Esophagus squamous epithelium (tissue), 5 donors: Measurements from ENCODE around the gene TMEM184C. TPM values are rescaled to one million over a fixed set of nuclear protein-coding genes. Genes with fewer than 3 reads are reported as not detected.
A peak's percentile ranks its signal among the peaks of the same experiment; 100 is the strongest.

Source experiments
- DNase-seq: peaks from one replicate; lab custom pipeline; 2025; lab: John Stamatoyannopoulos, UW
- H3K27ac ChIP-seq, 4 donors: fragments of 200-600 bp; sonication (generic); one replicate each; pipeline ENCODE4 v1.5.1; 2016 to 2019; ENCODE audit warnings: mild to moderate bottlenecking in 1 of 4
- H3K27me3 ChIP-seq, 4 donors: fragments of 200-600 bp; sonication (generic); 1 replicate in 3 of 4; 2 replicates in 1 of 4; pipeline versions ENCODE4 v1.5.1 to v1.6.0; 2017 to 2021; ENCODE audit warnings: antibody characterized with exemption in 1 of 4
- H3K36me3 ChIP-seq, 3 donors: fragments of 200-600 bp; sonication (generic); one replicate each; pipeline ENCODE4 v1.5.1; 2016 to 2019
- H3K4me1 ChIP-seq, 3 donors: fragments of 200-600 bp; sonication (generic); one replicate each; pipeline ENCODE4 v1.5.1; 2017 to 2019
- H3K4me3 ChIP-seq, 4 donors: fragments of 200-600 bp; sonication (generic); 1 replicate in 3 of 4; 2 replicates in 1 of 4; pipeline ENCODE4 v1.5.1; 2016 to 2019; ENCODE audit warnings: mild to moderate bottlenecking in 2 of 4, moderate library complexity in 1 of 4
- H3K9me3 ChIP-seq, 3 donors: fragments of 200-600 bp; sonication (generic); one replicate each; pipeline ENCODE4 v1.5.1; 2016 to 2019
- POLR2A ChIP-seq, 4 donors: fragments of 450-650 bp; IDR thresholded peaks; one replicate each; pipeline ENCODE4 v1.6.1; 2017; ENCODE audit warnings: antibody characterized with exemption in 4 of 4, mild to moderate bottlenecking in 4 of 4, moderate library complexity in 3 of 4
- WGBS, 2 donors: methylation state at CpG; one replicate each; pipeline ENCODE4 v1.1.5; 2018; 5-methylcytosine and 5-hydroxymethylcytosine counted together
- intact Hi-C: fragments of 100-400 bp; cut with DNase I; formaldehyde crosslinking; loops from one replicate; pipeline ENCODE4 v1.15.0; 2022
- total RNA-seq, 4 donors: library from RNA; depleted of rRNA; stranded (reverse); fragments of >200 nt; gene quantifications; one replicate each; pipeline ENCODE4 v1.1.0, GENCODE V29; 2016
- TF ChIP-seq, protein P1 (sequence below), 6 experiments: fragments of 450-650 bp in 4 of 6; fragments of 200-600 bp in 2 of 6; sonication (generic) in 2 of 6; IDR thresholded peaks; one replicate each; pipeline ENCODE4 v1.5.1; 2016 to 2019; ENCODE audit warnings: antibody characterized with exemption in 6 of 6, mild to moderate bottlenecking in 4 of 6, moderate library complexity in 4 of 6
- donor health status: DM: yes; HTN: yes; CAD: no.

Gene TMEM184C
- total RNA-seq, 4 donors from 2014 or later: 16.0 to 29.0 (median 21.6) TPM

DNA sequence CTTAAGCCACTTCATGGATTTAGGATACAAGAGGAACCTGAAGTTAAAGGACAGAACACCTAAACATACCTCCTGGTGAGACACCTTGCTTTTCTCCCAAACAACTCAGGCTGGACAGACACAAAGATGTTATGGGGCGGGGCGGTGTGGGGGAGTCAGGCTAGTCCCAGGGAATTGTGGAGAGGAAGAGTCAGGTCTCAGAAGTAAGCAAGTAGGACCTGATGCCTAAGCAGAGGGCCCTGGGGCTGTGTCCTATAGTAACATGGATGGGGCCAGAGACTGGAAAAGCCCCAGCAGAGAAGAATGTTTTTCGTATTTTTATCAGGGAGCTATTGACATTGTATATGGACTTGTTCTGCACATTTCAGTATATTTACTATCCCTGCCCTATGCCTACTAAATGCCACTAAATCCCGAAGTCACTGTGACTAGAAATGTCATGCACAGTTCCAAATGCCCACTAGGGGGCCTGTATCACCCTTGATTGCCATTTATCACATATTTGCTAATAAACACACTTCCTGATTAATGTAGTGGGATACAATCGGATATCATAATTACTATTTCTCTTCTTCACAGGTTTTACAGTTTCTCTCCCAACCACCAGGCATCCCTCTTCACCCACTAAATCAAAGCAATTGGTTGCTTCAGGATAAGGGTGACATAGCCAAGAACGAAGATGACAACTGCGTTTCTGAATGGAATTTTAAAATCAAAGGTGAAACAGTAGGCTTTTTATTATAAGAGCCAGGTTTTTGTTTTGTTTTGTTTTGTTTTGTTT, 90.9 kb downstream of the TMEM184C start:
- intact Hi-C loops: loop anchor here (5.0 kb wide), 1 partner anchor 159 kb away; no protein-coding TSS in a partner anchor

DNA sequence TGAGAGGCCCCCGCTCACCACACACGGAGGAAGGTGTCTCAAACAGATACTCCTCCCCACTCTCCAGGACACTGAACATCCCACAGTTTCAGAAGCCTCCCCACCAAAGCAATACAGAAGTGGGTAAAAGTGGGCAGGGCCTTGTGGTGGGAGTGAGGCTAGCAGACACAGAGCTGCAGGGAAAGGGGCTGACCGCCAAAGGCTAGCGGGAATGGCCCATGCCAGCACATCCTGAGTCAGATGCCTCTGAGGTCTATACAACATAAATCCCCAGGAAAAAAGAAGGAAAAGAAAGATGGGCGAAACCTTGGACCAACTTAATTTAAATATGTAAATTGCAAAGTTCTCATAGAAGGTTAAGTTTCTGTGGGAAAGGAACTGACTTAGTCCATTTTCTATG, 92.8 kb downstream of the TMEM184C start:
- no peak for TF ChIP-seq POLR2A (IDR thresholded peaks at IDR 0.05)
- TF ChIP-seq, protein P1, sequence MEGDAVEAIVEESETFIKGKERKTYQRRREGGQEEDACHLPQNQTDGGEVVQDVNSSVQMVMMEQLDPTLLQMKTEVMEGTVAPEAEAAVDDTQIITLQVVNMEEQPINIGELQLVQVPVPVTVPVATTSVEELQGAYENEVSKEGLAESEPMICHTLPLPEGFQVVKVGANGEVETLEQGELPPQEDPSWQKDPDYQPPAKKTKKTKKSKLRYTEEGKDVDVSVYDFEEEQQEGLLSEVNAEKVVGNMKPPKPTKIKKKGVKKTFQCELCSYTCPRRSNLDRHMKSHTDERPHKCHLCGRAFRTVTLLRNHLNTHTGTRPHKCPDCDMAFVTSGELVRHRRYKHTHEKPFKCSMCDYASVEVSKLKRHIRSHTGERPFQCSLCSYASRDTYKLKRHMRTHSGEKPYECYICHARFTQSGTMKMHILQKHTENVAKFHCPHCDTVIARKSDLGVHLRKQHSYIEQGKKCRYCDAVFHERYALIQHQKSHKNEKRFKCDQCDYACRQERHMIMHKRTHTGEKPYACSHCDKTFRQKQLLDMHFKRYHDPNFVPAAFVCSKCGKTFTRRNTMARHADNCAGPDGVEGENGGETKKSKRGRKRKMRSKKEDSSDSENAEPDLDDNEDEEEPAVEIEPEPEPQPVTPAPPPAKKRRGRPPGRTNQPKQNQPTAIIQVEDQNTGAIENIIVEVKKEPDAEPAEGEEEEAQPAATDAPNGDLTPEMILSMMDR (IDR thresholded peaks at IDR 0.05): no peak
- intact Hi-C loops: loop anchor here (5.0 kb wide), 1 partner anchor 157 kb away; no protein-coding TSS in a partner anchor

More for the DNA sequence above, 90.9 kb downstream of the TMEM184C start:
- TF ChIP-seq, protein P1 (IDR thresholded peaks at IDR 0.05): peak; percentile 82 to 94 (median 87)
- no peak for TF ChIP-seq POLR2A (IDR thresholded peaks at IDR 0.05)
- Histone ChIP-seq H3K4me3 (no peak overlapping the region), H3K27ac (peak overlapping the region in 1 of 4 donors; percentile 26), H3K9me3 (no peaks in the 10 kb centered on the region), H3K4me1 (peaks cover 0 to 11% (median 6%) of the 10 kb centered on the region in 3 donors), H3K36me3 (no peaks in the 10 kb centered on the region), H3K27me3 (no peaks in the 10 kb centered on the region)
- no peak for DNase-seq
- 29 to 37% methylated on average over 7 of the region's 7 CpGs for WGBS, 2 donors

DNA sequence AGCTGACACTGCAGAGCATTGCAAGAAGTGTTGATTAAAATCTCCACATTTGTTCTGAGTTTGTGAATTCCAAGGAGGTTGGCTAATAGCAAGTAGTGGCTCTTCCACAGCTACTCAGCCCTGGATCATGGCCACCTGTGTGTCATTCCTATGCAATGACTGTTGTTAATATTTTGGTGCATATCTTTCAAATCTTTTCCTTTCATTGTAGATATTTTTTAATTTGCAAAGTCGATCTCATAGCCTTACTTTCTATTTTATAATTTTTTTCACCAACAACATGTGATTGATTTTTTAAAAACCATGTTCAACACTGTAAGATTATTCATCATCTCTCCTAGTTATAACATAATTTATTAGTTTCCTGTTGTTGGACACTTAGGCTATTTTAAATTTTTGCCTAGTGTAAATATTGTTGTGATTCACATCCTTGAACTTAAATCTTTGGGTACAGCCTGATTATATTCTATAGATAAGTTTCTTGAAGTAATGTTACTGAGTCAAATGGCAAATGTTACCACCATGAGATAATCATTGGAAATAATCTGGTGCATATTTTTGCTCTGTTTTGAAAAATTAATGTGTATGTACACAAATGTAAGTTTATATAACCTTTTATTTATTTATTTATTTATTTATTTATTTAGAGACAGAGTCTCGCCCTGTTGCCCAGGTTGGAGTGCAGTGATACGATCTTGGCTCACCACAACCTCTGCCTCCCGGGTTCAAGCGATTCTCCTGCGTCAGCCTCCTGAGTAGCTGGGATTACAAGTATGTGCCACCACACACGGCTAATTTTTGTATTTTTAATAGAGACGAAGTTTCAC, 97.6 kb downstream of the TMEM184C start:
- peak overlapping the region in 1 of 4 donors; percentile 19 for H3K27ac ChIP-seq
- WGBS, 2 donors: 83 to 91% methylated on average over 8 of the region's 8 CpGs
- intact Hi-C loops: no loop called here
- H3K9me3 ChIP-seq: no peaks in the 10 kb centered on the region
- no peak overlapping the region for H3K4me3 ChIP-seq
- no peaks in the 10 kb centered on the region for H3K27me3 ChIP-seq
- peaks cover 0 to 6% (median 4%) of the 10 kb centered on the region in 3 donors for H3K4me1 ChIP-seq
- TF ChIP-seq POLR2A (IDR thresholded peaks at IDR 0.05): no peak
- TF ChIP-seq, protein P1 (IDR thresholded peaks at IDR 0.05): no peak
- no peak for DNase-seq
- no peaks in the 10 kb centered on the region for H3K36me3 ChIP-seq

More for the DNA sequence above, 92.8 kb downstream of the TMEM184C start:
- Histone ChIP-seq H3K9me3 (no peaks in the 10 kb centered on the region), H3K27me3 (no peaks in the 10 kb centered on the region), H3K4me3 (no peak overlapping the region), H3K4me1 (peaks cover 0 to 17% (median 11%) of the 10 kb centered on the region in 3 donors), H3K36me3 (no peaks in the 10 kb centered on the region), H3K27ac (no peak overlapping the region)
- 92 to 94% methylated on average over 3 to 5 of the region's 5 CpGs for WGBS, 2 donors
- no peak for DNase-seq

DNA sequence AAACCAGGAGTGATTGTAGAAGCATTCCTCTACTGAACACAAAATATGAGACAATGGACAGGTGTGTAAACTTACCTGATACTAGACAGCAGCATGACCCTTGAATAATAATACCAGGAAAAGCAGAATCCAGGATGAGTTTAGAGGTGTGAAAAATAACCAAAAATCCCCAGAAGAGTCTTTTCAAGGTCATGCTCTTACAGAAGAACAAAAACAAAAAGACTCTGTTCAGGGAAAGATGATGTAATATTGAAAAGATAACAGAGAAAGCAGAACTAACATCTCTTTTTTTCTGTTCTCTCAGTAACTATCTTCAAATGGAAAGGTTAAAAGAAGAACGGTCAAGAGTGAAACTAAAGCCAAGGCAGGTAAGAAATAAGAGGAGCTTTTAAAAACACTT, 100.7 kb downstream of the TMEM184C start:
- no peaks in the 10 kb centered on the region for H3K27me3 ChIP-seq
- H3K4me3 ChIP-seq: no peak overlapping the region
- no peaks in the 10 kb centered on the region for H3K9me3 ChIP-seq
- no peak for TF ChIP-seq POLR2A (IDR thresholded peaks at IDR 0.05)
- TF ChIP-seq, protein P1 (IDR thresholded peaks at IDR 0.05): no peak
- intact Hi-C loops: no loop called here
- no peak for DNase-seq
- 64 to 69% methylated on average over 1 of the region's 1 CpG for WGBS, 2 donors
- H3K4me1 ChIP-seq: peaks cover 0 to 6% (median 4%) of the 10 kb centered on the region in 3 donors
- no peak overlapping the region for H3K27ac ChIP-seq
- no peaks in the 10 kb centered on the region for H3K36me3 ChIP-seq

Other genes starting within 250 kb of the TMEM184C start
- gene EDNRA, start 136.3 kb upstream of the TMEM184C start, total RNA-seq: 1 to 10 TPM; 2.5 to 8.8 (median 6.1) TPM
- gene PRMT9, start 66.8 kb downstream of the TMEM184C start, total RNA-seq: 1 to 10 TPM; 3.2 to 8.1 (median 5.9) TPM
- gene ARHGAP10, start 114.7 kb downstream of the TMEM184C start, total RNA-seq: 100 to 1,000 TPM in 1 of 4 donors, 10 to 100 TPM in 3; 26.5 to 117 (median 29.7) TPM